Upper lobe of right lung (tissue), 1 donor: ENCODE results near the gene OMA1. TPM values are rescaled to one million over a fixed set of nuclear protein-coding genes. Genes with fewer than 3 reads are reported as not detected.
A peak's percentile ranks its signal among the peaks of the same experiment; 100 is the strongest.

ENCODE experiments used
- ATAC-seq: fragments of 200-7000 bp; cut with Tn5 transposase; one replicate; pipeline ENCODE4 v1.9.1; 2020; ENCODE audit warnings: mild to moderate bottlenecking, moderate library complexity
- DNase-seq: peaks from one replicate; pipeline ENCODE4 v3.0.0-alpha.2; 2020
- H3K27ac ChIP-seq: fragments of 200-600 bp; one replicate; pipeline ENCODE4 v1.8.0; 2022
- H3K27me3 ChIP-seq: fragments of 200-600 bp; one replicate; pipeline ENCODE4 v1.8.0; 2022; ENCODE audit warnings: mild to moderate bottlenecking
- H3K36me3 ChIP-seq: fragments of 200-600 bp; one replicate; pipeline ENCODE4 v1.8.0; 2022
- H3K4me1 ChIP-seq: fragments of 200-600 bp; one replicate; pipeline ENCODE4 v1.8.0; 2022
- H3K4me3 ChIP-seq: fragments of 200-600 bp; one replicate; pipeline ENCODE4 v1.8.0; 2022; ENCODE audit warnings: mild to moderate bottlenecking
- H3K9me3 ChIP-seq: fragments of 200-600 bp; one replicate; pipeline ENCODE4 v1.8.0; 2022
- intact Hi-C: fragments of 100-400 bp; cut with DNase I; formaldehyde crosslinking; loops from one replicate; pipeline ENCODE4 v1.11.0; 2022
- total RNA-seq: library from RNA; stranded (reverse); fragmentation: NEBNext Ultra II Directional; extraction: Animal tissue kit (Norgen Biotek cat#: 25700); gene quantifications from one replicate; pipeline ENCODE4 v1.2.1, GENCODE V29; 2021
- TF ChIP-seq, protein P1 (sequence below): fragments of 200-600 bp; IDR thresholded peaks from one replicate; pipeline ENCODE4 v1.8.0; 2022; ENCODE audit warnings: antibody characterized with exemption
- donor health status: DM: no; HTN: yes; CAD: no; lungs with severe emphysema.

Gene OMA1
- total RNA-seq, 1 donor from 2014 or later: 31.3 TPM

GRCh38 chr1:58469016-58469415 is 77.5 kb downstream of the OMA1 start:
- ATAC-seq: no peak
- no peaks in the 10 kb centered on the region for H3K9me3 ChIP-seq
- no peaks in the 10 kb centered on the region for H3K27me3 ChIP-seq
- H3K36me3 ChIP-seq: peaks cover 3% of the 10 kb centered on the region
- H3K4me3 ChIP-seq: no peak overlapping the region
- no peak for DNase-seq
- no peak overlapping the region for H3K27ac ChIP-seq
- TF ChIP-seq, protein P1, sequence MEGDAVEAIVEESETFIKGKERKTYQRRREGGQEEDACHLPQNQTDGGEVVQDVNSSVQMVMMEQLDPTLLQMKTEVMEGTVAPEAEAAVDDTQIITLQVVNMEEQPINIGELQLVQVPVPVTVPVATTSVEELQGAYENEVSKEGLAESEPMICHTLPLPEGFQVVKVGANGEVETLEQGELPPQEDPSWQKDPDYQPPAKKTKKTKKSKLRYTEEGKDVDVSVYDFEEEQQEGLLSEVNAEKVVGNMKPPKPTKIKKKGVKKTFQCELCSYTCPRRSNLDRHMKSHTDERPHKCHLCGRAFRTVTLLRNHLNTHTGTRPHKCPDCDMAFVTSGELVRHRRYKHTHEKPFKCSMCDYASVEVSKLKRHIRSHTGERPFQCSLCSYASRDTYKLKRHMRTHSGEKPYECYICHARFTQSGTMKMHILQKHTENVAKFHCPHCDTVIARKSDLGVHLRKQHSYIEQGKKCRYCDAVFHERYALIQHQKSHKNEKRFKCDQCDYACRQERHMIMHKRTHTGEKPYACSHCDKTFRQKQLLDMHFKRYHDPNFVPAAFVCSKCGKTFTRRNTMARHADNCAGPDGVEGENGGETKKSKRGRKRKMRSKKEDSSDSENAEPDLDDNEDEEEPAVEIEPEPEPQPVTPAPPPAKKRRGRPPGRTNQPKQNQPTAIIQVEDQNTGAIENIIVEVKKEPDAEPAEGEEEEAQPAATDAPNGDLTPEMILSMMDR: no peak
- intact Hi-C loops: no loop called here
- H3K4me1 ChIP-seq: no peaks in the 10 kb centered on the region

DNA sequence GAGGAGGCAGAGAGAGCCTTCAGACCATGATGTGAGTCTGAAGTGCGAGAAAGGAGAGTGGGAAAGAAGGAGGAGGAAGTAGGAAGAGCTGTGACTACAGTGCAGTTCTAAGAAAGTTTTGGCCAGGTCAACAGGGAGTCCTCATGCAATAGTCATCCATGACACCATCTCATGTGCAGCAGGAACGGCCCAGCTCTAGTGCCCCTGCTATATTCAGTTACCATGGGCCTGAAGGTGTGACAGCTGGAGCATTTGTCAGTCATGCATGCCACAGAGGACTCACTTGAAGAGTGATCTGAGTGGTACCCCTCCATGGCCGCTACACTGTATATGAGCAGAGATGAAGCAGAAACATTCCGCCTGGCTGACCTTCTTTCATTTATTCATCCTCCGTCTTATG is 77.9 kb downstream of the OMA1 start:
- Histone ChIP-seq H3K27ac (no peak overlapping the region), H3K36me3 (peaks cover 3% of the 10 kb centered on the region), H3K4me3 (no peak overlapping the region), H3K4me1 (no peaks in the 10 kb centered on the region), H3K9me3 (no peaks in the 10 kb centered on the region), H3K27me3 (no peaks in the 10 kb centered on the region)
- TF ChIP-seq, protein P1: no peak
- DNase-seq (no peak), ATAC-seq (no peak)
- intact Hi-C loops: no loop called here

DNA sequence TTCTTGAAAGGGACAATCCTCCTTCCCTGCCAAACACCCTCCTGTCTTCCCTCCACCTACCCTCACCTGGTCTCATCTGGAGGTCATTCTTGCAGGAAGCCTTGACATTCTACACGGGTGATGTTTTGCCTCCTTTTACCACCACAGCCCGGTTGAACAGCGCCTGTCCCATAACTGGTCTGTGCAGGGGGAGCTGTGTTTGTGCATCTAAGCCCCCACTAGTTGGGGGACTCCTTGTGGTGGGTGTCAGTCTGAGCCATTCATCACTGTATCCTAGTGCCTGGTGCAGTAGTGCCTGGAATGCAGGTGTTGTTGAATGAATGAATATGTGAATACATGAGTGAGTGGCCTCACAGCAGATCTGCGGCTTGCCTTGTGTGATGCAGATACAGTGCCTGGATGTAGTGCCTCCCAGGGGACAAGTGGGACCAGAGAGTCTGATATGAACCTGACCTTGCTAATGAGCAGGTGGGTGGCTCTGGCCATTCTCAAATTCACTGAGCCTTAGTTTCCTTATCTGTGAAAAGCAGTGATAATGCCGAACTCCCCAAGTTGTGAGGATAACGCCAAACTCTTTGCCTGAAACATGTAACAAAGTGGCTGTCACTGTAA is 79.8 kb downstream of the OMA1 start:
- intact Hi-C loops: no loop called here
- TF ChIP-seq, protein P1: no peak
- DNase-seq (no peak), ATAC-seq (no peak)
- Histone ChIP-seq H3K36me3 (peaks cover 3% of the 10 kb centered on the region), H3K27me3 (no peaks in the 10 kb centered on the region), H3K27ac (no peak overlapping the region), H3K9me3 (no peaks in the 10 kb centered on the region), H3K4me1 (no peaks in the 10 kb centered on the region), H3K4me3 (no peak overlapping the region)

DNA sequence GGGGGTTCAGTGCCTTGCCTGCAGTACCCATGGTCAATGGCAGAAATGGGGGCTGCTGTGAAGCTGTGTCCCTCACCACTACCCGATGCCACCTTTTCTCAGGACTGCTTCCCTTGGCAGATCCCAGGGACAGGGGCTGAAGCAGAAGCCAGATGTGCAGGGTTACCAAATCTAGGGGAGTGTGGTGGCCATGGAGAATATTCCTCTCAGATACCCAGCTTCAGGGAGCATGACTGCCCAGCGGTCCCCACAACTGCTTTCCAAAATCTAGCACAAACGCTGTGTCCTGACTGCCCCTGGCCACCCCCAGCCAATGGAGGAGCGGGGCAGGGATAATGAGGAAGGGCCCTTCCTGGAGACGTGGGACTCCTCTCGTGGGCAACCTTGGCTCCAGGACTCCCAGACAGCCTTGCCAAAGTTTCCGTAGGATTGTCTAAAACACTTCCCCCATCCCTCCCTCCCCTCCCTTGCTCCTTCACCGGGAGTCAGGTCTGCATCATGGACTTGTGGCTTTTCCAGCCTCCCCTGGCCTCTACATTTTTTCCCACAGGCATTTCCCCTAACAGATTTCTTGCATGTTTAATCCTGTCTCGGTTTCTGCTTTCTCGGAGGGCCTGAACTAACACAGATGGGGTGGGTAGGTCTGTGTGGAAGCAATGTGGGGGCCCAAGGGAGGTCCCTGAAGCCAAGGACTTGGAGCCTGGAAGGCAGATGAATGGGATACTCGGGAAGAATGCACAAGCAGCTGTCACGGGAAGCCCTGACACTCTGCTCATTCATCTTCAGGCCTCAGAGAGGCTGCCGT is 80.5 kb downstream of the OMA1 start:
- TF ChIP-seq, protein P1: no peak
- Histone ChIP-seq H3K4me3 (no peak overlapping the region), H3K27me3 (no peaks in the 10 kb centered on the region), H3K9me3 (no peaks in the 10 kb centered on the region), H3K27ac (no peak overlapping the region), H3K4me1 (no peaks in the 10 kb centered on the region), H3K36me3 (peaks cover 3% of the 10 kb centered on the region)
- intact Hi-C loops: no loop called here
- no peak for ATAC-seq
- no peak for DNase-seq

GRCh38 chr1:58465176-58465575 is 81.3 kb downstream of the OMA1 start:
- intact Hi-C loops: no loop called here
- TF ChIP-seq, protein P1: no peak
- ATAC-seq: peak; percentile 9

More at GRCh38 chr1:58465176-58465575, 81.3 kb downstream of the OMA1 start:
- peaks cover 3% of the 10 kb centered on the region for H3K36me3 ChIP-seq
- DNase-seq: no peak
- H3K4me1 ChIP-seq: no peaks in the 10 kb centered on the region
- H3K27ac ChIP-seq: no peak overlapping the region
- no peak overlapping the region for H3K4me3 ChIP-seq
- no peaks in the 10 kb centered on the region for H3K27me3 ChIP-seq
- no peaks in the 10 kb centered on the region for H3K9me3 ChIP-seq
